ENCODE data around the gene TTC8.

Gene TTC8

DNA sequence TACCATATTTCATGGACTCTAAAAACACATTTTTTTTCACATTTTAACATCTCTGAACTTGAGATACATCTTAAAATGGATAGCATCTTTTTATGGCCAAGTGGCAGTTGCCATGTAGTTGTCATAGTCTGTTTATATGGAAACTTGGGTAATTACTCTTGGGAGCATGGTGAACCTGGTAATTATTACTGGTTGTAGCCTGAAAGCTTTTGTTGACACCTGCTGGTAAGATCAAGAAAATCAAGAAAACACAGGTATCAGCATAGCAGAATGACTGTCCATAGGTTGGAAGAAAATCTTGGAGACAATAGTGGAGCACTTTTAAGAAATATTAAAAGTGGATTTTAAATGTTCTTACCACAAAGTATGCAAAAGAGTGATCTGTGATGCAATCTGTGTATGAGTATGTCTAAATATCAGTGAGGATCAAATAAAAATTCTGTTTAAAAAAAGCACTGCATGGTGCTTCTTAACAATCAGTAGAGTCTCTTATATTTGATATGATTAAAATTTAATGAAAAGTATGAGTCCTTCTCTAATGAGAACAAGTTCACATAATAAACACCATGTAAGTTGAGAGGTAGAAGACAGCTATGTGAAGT, 44.2 kb downstream of the TTC8 start:
- peak; percentile 33 for DNase-seq (ENCODE audit: low read depth)

GRCh38 chr14:88870777-88871176, 46.3 kb downstream of the TTC8 start:
- no peak for DNase-seq (ENCODE audit: low read depth)

DNA sequence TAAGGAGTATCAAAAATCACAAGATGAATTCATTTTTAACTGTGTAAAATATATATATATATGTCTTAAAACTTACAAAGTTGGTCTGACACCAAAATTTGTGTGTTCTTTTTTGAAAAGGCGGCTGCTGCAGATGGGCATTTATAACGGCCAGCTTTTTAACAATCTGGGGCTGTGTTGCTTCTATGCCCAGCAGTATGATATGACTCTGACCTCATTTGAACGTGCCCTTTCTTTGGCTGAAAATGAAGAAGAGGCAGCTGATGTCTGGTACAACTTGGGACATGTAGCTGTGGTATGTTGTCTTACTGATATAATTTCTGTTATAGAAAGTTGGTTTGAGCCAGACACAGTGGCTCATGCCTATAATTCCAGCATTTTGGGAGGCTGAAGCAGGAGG, 47.0 kb downstream of the TTC8 start:
- DNase-seq (ENCODE audit: low read depth), result no peak

GRCh38 chr14:88872976-88873375, 48.5 kb downstream of the TTC8 start:
- DNase-seq (ENCODE audit: low read depth), result no peak

DNA sequence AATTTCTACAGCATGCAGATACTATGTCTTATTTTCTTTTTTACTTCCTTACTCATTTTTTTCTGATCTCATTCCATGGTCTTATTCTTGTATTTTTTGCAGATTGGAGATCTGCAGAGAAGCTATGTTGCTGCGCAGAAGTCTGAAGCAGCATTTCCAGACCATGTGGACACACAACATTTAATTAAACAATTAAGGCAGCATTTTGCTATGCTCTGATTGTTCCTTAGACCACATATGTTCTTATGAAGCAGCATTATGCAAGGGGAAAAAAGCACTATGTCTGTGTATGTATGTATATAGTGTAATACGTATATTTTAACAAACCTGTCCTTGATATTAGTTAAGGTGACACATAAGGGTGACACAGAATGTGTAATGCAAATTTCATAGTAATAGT, 52.7 kb downstream of the TTC8 start:
- no peak for DNase-seq (ENCODE audit: low read depth)

DNA sequence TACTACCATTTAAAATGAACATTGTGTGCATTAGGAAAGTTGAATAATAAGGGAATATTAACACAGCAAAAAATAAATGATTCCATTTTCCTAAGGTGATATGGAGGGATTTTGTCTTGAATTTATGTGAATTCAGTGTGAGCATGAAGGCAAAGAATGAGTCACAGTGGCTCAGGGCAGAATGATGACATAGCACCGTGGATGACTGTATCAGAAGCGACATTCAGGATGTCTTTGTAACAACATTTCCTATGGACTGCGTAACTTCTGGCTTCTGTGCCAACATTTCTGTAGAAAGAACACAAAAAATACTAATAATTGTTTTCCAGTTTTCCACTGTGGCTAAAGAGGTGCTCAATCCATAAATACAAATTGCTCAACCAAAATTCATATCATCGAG, 54.6 kb downstream of the TTC8 start:
- peak; percentile 78 for DNase-seq (ENCODE audit: low read depth)

DNA sequence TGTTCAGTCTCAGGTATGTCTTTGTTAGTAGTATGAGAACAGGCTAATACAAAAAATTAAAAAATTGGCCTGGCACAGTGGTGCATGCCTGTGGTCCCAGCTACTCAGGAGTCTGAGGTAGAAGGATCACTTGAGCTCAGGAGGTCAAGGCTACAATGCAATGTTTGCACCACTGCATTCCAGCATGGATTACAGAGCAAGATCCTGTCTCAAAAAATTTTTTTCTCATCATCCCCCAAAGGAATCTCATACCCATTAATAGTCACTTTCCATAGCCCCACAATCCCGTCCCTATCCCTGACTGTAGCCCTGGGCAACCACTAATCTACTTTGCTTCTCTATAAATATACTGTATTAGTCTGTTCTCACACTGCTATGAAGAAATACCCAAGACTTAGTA, 57.8 kb downstream of the TTC8 start:
- DNase-seq (ENCODE audit: low read depth), result peak; percentile 47

- peak; percentile 83 for DNase-seq (ENCODE audit: low read depth)
These were observed 70.7 kb downstream of the TTC8 start for GRCh38 chr14:88895116-88895515.

DNA sequence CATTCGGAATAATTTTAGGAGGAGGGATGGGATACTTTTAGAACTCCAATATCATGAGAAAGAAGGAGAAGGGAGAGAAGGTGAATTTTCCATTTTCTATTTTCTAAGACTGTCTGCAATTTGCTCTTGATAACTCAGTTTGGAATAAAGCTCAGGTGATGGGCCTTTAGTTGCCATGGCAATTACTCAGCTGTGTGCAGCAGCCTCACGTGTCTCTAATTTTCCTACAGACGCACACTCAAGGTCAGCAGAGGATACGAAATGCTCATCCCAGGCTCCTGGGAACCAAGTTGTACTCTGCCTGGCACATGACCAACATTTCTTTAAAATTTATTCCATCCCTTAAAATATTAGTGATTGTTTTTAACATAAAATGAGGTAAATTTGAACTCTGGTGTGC, 76.7 kb downstream of the TTC8 start:
- DNase-seq (ENCODE audit: low read depth), result no peak

DNA sequence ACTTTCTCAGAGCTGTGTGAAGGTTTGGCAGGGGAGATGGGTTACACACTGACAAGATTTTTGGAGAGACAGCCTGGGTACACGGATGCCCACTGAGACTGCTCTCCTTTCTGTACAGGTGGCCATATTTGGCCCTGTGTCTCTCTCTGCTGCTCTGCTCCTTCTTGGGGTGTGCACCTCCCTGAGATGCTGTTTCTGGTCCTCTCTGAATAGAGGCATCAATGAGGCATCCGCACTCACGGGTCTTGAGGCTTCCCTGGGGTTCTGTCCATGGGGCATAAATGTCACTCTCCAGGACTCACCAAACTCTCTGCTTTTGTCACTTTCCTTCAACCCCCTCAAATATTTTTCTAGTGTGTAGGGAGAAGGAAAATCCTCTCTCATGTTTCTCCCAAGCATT, 77.5 kb downstream of the TTC8 start:
- DNase-seq (ENCODE audit: low read depth), result no peak

GRCh38 chr14:88902850-88903249, 78.4 kb downstream of the TTC8 start:
- no peak for DNase-seq (ENCODE audit: low read depth)

- DNase-seq (ENCODE audit: low read depth), result no peak
These were observed 79.8 kb downstream of the TTC8 start for GRCh38 chr14:88904206-88904647.

GRCh38 chr14:88904864-88905263, 80.4 kb downstream of the TTC8 start:
- DNase-seq (ENCODE audit: low read depth), result peak; percentile 91

DNA sequence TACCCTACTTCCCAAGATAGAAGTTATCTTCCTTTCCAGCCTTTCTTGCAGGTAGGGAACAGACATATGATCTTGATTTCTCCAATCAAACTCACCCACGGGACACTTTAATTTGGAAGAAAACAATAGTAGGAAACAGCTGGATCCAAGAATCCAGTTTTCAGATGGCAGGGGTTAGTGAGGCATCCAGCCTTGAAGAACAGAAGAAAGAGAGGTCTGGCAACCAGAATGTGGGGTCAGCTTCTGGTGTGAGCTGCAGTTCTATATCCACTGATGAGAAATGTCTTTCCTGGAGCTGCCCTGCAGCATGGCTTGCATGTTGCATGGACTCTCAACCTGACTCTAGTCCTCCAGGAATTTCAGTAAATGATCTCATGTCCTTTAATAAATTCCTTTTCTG, 83.8 kb downstream of the TTC8 start:
- DNase-seq (ENCODE audit: low read depth), result no peak

DNA sequence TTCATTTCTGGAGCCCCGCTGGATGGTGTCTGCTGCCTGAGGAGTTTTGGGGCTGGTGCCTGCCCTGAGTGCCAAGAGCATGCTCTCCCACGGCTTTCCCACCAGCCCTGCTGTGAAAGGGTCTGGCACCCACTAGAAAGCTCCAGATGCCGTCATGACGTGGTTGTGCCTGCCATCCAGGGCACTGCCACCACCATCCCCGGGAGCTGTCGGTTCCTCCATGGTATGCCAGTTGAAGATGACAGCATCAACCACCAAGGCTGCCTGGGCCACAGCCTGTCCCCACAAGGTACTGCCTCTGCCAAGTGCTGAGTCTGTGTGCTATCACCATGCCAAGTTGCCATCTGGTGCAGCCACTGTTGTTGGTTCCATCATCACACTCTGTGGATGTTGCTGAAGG, 85.9 kb downstream of the TTC8 start:
- no peak for DNase-seq (ENCODE audit: low read depth)

DNA sequence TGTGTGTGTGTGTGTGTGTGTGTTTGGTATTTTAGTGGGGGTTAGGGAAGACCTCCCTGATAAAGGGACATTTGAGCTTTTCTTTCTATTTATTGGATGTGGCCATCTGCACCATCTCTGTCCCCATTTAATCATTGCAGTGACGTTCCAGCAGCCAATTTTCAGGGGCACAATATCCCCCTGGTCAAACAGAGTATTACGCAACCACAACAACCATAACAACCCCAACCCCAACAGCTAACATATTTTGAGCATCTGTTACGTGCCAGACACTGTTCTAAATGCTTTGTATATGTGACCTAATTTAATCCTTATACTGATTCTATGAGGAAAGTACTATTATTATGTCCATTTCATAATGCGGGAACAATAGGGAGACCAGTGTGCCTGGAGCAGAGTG, 87.4 kb downstream of the TTC8 start:
- DNase-seq (ENCODE audit: low read depth), result no peak

DNA sequence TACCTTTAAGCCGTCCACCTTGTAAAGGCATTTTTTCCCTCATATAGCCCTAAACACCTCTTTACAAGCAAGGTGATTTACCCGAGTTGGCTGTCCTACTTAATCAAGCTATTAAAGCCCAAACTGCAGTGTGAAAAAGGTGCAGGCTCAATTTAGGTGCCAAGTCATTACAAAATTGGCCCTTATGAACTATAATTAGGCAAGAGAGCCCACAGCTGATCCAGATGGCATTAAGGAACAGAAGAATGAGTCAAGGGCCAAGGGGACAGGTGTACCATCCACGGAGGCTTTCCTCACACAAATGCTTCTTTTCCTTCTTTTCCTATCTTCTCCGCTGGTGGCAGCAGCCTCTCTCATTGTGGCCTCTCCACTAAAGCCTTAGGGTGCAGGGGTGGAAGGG, 90.5 kb downstream of the TTC8 start:
- DNase-seq (ENCODE audit: low read depth), result no peak

DNA sequence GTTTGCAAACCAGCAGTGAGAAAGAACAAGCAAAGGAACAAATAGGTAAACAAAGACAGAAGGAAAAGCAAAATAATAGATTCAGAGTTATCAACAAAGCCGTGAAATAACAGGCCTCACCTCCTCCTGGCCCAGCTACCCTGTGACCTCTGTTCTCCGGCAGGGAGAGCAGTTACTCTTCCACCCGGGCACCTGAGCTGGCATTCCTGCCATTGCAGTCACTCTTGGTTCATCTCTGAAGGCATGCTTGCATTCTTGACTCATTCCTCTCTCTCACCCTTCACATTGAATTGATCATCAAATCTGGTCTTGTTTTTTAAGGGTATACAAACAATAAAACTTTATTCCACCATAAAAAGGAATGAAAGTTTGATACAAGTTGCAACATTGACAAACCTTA, 95.1 kb downstream of the TTC8 start:
- DNase-seq (ENCODE audit: low read depth), result no peak
